ENCODE data around the gene KLHL2. TPM values are rescaled to one million over a fixed set of nuclear protein-coding genes. Genes with fewer than 3 reads are reported as not detected.
A peak's percentile ranks its signal among the peaks of the same experiment; 100 is the strongest.

The KLHL2 gene
- total and polyA plus RNA-seq, 2 experiments from 2014 or later = 7.1 to 14.8 TPM

GRCh38 chr4:165185448-165185847 is 21.9 kb upstream of the KLHL2 start (continued):
- TF ChIP-seq, protein P1, sequence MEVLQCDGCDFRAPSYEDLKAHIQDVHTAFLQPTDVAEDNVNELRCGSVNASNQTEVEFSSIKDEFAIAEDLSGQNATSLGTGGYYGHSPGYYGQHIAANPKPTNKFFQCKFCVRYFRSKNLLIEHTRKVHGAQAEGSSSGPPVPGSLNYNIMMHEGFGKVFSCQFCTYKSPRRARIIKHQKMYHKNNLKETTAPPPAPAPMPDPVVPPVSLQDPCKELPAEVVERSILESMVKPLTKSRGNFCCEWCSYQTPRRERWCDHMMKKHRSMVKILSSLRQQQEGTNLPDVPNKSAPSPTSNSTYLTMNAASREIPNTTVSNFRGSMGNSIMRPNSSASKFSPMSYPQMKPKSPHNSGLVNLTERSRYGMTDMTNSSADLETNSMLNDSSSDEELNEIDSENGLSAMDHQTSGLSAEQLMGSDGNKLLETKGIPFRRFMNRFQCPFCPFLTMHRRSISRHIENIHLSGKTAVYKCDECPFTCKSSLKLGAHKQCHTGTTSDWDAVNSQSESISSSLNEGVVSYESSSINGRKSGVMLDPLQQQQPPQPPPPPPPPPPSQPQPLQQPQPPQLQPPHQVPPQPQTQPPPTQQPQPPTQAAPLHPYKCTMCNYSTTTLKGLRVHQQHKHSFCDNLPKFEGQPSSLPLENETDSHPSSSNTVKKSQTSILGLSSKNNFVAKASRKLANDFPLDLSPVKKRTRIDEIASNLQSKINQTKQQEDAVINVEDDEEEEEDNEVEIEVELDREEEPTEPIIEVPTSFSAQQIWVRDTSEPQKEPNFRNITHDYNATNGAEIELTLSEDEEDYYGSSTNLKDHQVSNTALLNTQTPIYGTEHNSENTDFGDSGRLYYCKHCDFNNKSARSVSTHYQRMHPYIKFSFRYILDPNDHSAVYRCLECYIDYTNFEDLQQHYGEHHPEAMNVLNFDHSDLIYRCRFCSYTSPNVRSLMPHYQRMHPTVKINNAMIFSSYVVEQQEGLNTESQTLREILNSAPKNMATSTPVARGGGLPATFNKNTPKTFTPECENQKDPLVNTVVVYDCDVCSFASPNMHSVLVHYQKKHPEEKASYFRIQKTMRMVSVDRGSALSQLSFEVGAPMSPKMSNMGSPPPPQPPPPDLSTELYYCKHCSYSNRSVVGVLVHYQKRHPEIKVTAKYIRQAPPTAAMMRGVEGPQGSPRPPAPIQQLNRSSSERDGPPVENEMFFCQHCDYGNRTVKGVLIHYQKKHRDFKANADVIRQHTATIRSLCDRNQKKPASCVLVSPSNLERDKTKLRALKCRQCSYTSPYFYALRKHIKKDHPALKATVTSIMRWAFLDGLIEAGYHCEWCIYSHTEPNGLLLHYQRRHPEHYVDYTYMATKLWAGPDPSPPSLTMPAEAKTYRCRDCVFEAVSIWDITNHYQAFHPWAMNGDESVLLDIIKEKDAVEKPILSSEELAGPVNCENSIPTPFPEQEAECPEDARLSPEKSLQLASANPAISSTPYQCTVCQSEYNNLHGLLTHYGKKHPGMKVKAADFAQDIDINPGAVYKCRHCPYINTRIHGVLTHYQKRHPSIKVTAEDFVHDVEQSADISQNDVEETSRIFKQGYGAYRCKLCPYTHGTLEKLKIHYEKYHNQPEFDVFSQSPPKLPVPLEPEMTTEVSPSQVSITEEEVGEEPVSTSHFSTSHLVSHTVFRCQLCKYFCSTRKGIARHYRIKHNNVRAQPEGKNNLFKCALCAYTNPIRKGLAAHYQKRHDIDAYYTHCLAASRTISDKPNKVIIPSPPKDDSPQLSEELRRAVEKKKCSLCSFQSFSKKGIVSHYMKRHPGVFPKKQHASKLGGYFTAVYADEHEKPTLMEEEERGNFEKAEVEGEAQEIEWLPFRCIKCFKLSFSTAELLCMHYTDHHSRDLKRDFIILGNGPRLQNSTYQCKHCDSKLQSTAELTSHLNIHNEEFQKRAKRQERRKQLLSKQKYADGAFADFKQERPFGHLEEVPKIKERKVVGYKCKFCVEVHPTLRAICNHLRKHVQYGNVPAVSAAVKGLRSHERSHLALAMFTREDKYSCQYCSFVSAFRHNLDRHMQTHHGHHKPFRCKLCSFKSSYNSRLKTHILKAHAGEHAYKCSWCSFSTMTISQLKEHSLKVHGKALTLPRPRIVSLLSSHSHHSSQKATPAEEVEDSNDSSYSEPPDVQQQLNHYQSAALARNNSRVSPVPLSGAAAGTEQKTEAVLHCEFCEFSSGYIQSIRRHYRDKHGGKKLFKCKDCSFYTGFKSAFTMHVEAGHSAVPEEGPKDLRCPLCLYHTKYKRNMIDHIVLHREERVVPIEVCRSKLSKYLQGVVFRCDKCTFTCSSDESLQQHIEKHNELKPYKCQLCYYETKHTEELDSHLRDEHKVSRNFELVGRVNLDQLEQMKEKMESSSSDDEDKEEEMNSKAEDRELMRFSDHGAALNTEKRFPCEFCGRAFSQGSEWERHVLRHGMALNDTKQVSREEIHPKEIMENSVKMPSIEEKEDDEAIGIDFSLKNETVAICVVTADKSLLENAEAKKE (CRISPR knock-in tag; IDR thresholded peaks at IDR 0.05) = no peak

DNA sequence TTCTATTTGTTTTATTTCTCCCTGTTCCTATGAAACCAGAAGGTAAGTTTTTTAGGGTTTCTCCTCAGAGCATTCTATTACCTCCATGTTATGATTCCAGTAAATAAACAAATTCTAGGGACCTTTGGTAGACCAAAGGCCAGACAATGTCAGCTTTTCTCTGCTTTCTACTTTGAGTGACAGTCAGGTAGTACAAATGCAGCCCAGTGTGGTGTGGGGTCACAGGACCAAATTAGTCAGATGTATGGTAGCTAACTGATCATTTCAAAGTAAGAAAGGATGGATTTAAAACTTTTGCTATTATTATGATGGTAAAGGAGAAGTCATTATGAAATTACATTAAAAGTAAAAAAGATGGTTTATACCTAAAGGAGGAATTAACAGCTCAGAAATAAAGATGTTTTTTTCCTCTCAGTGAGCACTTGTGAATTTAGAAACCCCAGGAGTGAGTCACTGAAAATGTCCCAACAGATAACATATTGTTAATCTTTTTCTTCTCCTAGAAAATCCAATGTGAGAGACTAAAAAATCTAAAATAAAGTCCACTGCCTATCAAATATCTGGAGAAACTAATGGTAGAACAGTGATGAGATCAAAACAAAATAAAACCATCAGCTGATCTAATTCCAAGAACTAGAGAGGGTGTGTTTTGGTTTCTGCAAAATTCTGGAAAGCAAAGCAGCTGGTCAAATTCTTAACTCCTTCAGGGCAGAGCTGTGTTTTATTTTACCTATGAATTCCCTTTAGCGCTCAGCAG is 16.6 kb upstream of the KLHL2 start:
- Mint-ChIP-seq H3K27me3 (ENCODE audit: insufficient read depth, low read depth, poor library complexity) (no peaks in the 10 kb centered on the region), H3K4me1 (peaks cover 9% of the 10 kb centered on the region; the same call in 2 of the 3 replicates), H3K9me3 (no peaks in the 10 kb centered on the region; the same call in 2 of the 3 replicates), H3K27ac (no peak overlapping the region), H3K4me3 (no peak overlapping the region), H3K36me3 (ENCODE audit: low read depth) (no peaks in the 10 kb centered on the region)
- Histone ChIP-seq H3K4me3 (no peak overlapping the region), H4K20me1 (replicated peaks; ENCODE audit: insufficient read depth) (no peaks in the 10 kb centered on the region), H3K27me3 (ENCODE audit: insufficient read depth) (no peaks in the 10 kb centered on the region), H2AFZ (peak overlapping the region; percentile 59; the same call in 1 of the 2 replicates), H3K27ac (ENCODE audit: low read depth) (no peak overlapping the region), H3K4me1 (ENCODE audit: insufficient read depth) (peaks cover 9% of the 10 kb centered on the region; the same call in 1 of the 2 replicates), H3F3A (replicated peaks; ENCODE audit: low read depth) (no peaks in the 10 kb centered on the region), H3K36me3 (ENCODE audit: insufficient read depth) (no peaks in the 10 kb centered on the region), H3K4me2 (no peak overlapping the region), H3K9me2 (ENCODE audit: insufficient read depth) (peaks cover 8% of the 10 kb centered on the region; the same call in 1 of the 2 replicates), H3K79me2 (replicated peaks; ENCODE audit: insufficient read depth) (no peaks in the 10 kb centered on the region)
- DNase-seq (ENCODE audit: low spot score) = no peak
- no peak for ATAC-seq
- TF ChIP-seq POLR2AphosphoS5 (IDR thresholded peaks at IDR 0.05; ENCODE audit: low read depth) = no peak
- no peak for TF ChIP-seq ZNF331 (CRISPR knock-in tag; IDR thresholded peaks at IDR 0.05; ENCODE audit: low read depth)
- no peak for TF ChIP-seq ETS1 (IDR thresholded peaks at IDR 0.05)
- no peak for TF ChIP-seq CREB1 (CRISPR knock-in tag; IDR thresholded peaks at IDR 0.05; ENCODE audit: low read depth)
- no peak for TF ChIP-seq EZH2 (IDR thresholded peaks at IDR 0.05; ENCODE audit: low read depth, unreplicated experiment)
- TF ChIP-seq JUNB (IDR thresholded peaks at IDR 0.05; ENCODE audit: unreplicated experiment) = no peak
- no peak for TF ChIP-seq ZNF114 (CRISPR knock-in tag; IDR thresholded peaks at IDR 0.05)
- no peak for TF ChIP-seq NANOG (IDR thresholded peaks at IDR 0.05; ENCODE audit: borderline replicate concordance)
- no peak for TF ChIP-seq REST (IDR thresholded peaks at IDR 0.05; ENCODE audit: unreplicated experiment)

Measured in GM23338 (cell line).